ENCODE results near the gene PRKCA.

PRKCA gene

DNA sequence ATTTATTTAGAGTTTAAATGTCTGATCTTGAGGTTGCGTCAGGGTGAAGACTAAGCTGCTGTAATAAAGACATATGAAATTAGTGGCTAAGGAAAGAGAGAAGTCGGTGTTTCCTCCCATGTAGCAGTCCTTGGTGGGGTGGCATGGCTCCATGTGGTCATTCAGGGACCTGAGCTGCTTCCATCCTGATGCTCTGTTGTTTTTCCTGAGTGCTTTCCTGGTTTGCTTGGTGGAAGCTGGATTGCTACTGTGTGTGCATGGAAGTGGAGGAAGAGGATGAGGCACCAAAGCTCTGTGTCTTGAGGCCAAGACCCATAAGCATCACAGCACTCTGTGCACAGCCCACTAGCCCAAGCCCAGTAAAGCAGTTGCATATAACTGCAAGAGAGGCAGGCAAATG is 290.7 kb downstream of the PRKCA start:
- no peak overlapping the region for H3K4me3 ChIP-seq (ENCODE audit: severe bottlenecking)
- H3K4me1 ChIP-seq (ENCODE audit: insufficient read depth, poor library complexity, severe bottlenecking), result no peaks in the 10 kb centered on the region
- H3K27ac ChIP-seq (ENCODE audit: poor library complexity, severe bottlenecking), result no peak overlapping the region
- ATAC-seq (ENCODE audit: low read depth) (no peak), DNase-seq (ENCODE audit: low spot score) (no peak)
- no peaks in the 10 kb centered on the region for H3K36me3 ChIP-seq (ENCODE audit: low read depth)
- TF ChIP-seq, protein P1, sequence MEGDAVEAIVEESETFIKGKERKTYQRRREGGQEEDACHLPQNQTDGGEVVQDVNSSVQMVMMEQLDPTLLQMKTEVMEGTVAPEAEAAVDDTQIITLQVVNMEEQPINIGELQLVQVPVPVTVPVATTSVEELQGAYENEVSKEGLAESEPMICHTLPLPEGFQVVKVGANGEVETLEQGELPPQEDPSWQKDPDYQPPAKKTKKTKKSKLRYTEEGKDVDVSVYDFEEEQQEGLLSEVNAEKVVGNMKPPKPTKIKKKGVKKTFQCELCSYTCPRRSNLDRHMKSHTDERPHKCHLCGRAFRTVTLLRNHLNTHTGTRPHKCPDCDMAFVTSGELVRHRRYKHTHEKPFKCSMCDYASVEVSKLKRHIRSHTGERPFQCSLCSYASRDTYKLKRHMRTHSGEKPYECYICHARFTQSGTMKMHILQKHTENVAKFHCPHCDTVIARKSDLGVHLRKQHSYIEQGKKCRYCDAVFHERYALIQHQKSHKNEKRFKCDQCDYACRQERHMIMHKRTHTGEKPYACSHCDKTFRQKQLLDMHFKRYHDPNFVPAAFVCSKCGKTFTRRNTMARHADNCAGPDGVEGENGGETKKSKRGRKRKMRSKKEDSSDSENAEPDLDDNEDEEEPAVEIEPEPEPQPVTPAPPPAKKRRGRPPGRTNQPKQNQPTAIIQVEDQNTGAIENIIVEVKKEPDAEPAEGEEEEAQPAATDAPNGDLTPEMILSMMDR (IDR thresholded peaks at IDR 0.05; ENCODE audit: poor library complexity, severe bottlenecking), result no peak
- H3K27me3 ChIP-seq (ENCODE audit: insufficient read depth, poor library complexity, severe bottlenecking), result no peaks in the 10 kb centered on the region
- no peaks in the 10 kb centered on the region for H3K9me3 ChIP-seq (ENCODE audit: severe bottlenecking)

DNA sequence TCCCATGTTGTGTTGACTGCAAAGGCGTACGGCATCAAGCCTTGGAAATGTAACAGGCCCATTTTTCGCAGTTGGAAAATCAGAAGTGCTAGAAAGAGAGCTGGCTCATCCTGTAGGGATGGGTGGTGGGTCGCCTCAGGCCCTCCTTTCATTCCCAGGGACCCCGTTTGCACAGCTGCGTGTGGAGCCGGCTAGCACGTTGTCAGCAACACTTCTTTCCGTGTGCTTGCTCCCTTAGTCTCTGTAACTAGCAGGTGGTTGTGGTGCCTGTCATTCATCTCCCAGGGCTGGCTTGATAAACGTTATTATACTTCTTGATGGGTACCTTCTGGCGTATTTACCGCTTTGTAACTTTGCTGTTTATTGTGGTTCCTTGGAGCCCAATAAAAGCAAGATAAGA is 293.5 kb downstream of the PRKCA start:
- H3K27me3 ChIP-seq (ENCODE audit: insufficient read depth, poor library complexity, severe bottlenecking), result no peaks in the 10 kb centered on the region
- H3K4me3 ChIP-seq (ENCODE audit: severe bottlenecking), result no peak overlapping the region
- H3K36me3 ChIP-seq (ENCODE audit: low read depth), result no peaks in the 10 kb centered on the region
- ATAC-seq (ENCODE audit: low read depth), result no peak
- TF ChIP-seq, protein P1 (IDR thresholded peaks at IDR 0.05; ENCODE audit: poor library complexity, severe bottlenecking), result no peak
- no peaks in the 10 kb centered on the region for H3K4me1 ChIP-seq (ENCODE audit: insufficient read depth, poor library complexity, severe bottlenecking)
- no peak overlapping the region for H3K27ac ChIP-seq (ENCODE audit: poor library complexity, severe bottlenecking)
- no peak for DNase-seq (ENCODE audit: low spot score)
- H3K9me3 ChIP-seq (ENCODE audit: severe bottlenecking), result no peaks in the 10 kb centered on the region

GRCh38 chr17:66602659-66603384 is 300.4 kb downstream of the PRKCA start:
- H3K9me3 ChIP-seq (ENCODE audit: severe bottlenecking), result no peaks in the 10 kb centered on the region
- peaks cover 4% of the 10 kb centered on the region for H3K4me1 ChIP-seq (ENCODE audit: insufficient read depth, poor library complexity, severe bottlenecking)
- TF ChIP-seq, protein P1 (IDR thresholded peaks at IDR 0.05; ENCODE audit: poor library complexity, severe bottlenecking), result no peak
- H3K27me3 ChIP-seq (ENCODE audit: insufficient read depth, poor library complexity, severe bottlenecking), result no peaks in the 10 kb centered on the region
- no peaks in the 10 kb centered on the region for H3K36me3 ChIP-seq (ENCODE audit: low read depth)
- DNase-seq (ENCODE audit: low spot score) (no peak), ATAC-seq (ENCODE audit: low read depth) (no peak)
- no peak overlapping the region for H3K27ac ChIP-seq (ENCODE audit: poor library complexity, severe bottlenecking)
- H3K4me3 ChIP-seq (ENCODE audit: severe bottlenecking), result no peak overlapping the region

GRCh38 chr17:66604376-66604775 is 302.0 kb downstream of the PRKCA start:
- H3K9me3 ChIP-seq (ENCODE audit: severe bottlenecking), result no peaks in the 10 kb centered on the region
- no peak overlapping the region for H3K4me3 ChIP-seq (ENCODE audit: severe bottlenecking)
- DNase-seq (ENCODE audit: low spot score) (no peak), ATAC-seq (ENCODE audit: low read depth) (no peak)
- no peak overlapping the region for H3K27ac ChIP-seq (ENCODE audit: poor library complexity, severe bottlenecking)
- H3K27me3 ChIP-seq (ENCODE audit: insufficient read depth, poor library complexity, severe bottlenecking), result no peaks in the 10 kb centered on the region
- TF ChIP-seq, protein P1 (IDR thresholded peaks at IDR 0.05; ENCODE audit: poor library complexity, severe bottlenecking), result no peak
- H3K36me3 ChIP-seq (ENCODE audit: low read depth), result no peaks in the 10 kb centered on the region
- H3K4me1 ChIP-seq (ENCODE audit: insufficient read depth, poor library complexity, severe bottlenecking), result peaks cover 4% of the 10 kb centered on the region

GRCh38 chr17:66605541-66605940 is 303.1 kb downstream of the PRKCA start:
- TF ChIP-seq, protein P1 (IDR thresholded peaks at IDR 0.05; ENCODE audit: poor library complexity, severe bottlenecking), result no peak
- H3K4me1 ChIP-seq (ENCODE audit: insufficient read depth, poor library complexity, severe bottlenecking), result peaks cover 4% of the 10 kb centered on the region

More at GRCh38 chr17:66605541-66605940, 303.1 kb downstream of the PRKCA start:
- no peak for DNase-seq (ENCODE audit: low spot score)
- Histone ChIP-seq H3K4me3 (ENCODE audit: severe bottlenecking) (no peak overlapping the region), H3K27me3 (ENCODE audit: insufficient read depth, poor library complexity, severe bottlenecking) (no peaks in the 10 kb centered on the region), H3K9me3 (ENCODE audit: severe bottlenecking) (no peaks in the 10 kb centered on the region), H3K36me3 (ENCODE audit: low read depth) (no peaks in the 10 kb centered on the region), H3K27ac (ENCODE audit: poor library complexity, severe bottlenecking) (no peak overlapping the region)
- ATAC-seq (ENCODE audit: low read depth), result no peak

All from RWPE2 (cell line).